ENCODE data around the gene NEFH.

DNA sequence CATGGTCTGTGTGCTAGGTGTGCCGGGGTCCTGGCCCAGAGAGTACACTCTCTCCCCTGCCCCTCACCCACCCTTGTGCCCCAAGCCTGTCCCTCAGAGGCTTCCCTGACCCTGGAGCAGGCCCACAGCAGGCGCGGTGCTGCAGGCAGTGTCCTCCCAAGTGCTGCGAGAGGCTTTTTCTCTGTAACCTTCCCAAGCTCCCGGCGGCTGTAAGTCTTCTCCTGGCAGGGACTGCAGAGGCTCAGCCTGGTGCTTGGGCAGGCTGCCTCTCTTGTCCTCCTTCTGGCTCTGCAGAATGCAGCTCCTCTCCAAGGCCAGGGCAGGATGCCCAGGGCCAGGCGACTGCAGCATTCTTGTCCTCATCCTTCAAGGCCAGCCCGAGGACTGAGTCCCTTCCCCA lies 25.7 kb upstream of the NEFH start:
- TF ChIP-seq, protein P1, sequence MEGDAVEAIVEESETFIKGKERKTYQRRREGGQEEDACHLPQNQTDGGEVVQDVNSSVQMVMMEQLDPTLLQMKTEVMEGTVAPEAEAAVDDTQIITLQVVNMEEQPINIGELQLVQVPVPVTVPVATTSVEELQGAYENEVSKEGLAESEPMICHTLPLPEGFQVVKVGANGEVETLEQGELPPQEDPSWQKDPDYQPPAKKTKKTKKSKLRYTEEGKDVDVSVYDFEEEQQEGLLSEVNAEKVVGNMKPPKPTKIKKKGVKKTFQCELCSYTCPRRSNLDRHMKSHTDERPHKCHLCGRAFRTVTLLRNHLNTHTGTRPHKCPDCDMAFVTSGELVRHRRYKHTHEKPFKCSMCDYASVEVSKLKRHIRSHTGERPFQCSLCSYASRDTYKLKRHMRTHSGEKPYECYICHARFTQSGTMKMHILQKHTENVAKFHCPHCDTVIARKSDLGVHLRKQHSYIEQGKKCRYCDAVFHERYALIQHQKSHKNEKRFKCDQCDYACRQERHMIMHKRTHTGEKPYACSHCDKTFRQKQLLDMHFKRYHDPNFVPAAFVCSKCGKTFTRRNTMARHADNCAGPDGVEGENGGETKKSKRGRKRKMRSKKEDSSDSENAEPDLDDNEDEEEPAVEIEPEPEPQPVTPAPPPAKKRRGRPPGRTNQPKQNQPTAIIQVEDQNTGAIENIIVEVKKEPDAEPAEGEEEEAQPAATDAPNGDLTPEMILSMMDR (conservative IDR thresholded peaks at IDR 0.05; ENCODE audit: low read depth, low read length), result no peak
- no peak for TF ChIP-seq EZH2 (IDR thresholded peaks at IDR 0.05; ENCODE audit: borderline replicate concordance, low read depth, low read length, poor library complexity, severe bottlenecking)

Data from A673 (cell line).